ENCODE results near the gene PCDH1. TPM values are rescaled to one million over a fixed set of nuclear protein-coding genes. Genes with fewer than 3 reads are reported as not detected.

PCDH1 gene
- total and polyA plus RNA-seq, 2 of the 13 experiments (the other 11 are each of a cell fraction or from before 2014, with no cell fraction given): 0.11 to 0.83 TPM

GRCh38 chr5:141850786-141851185 lies 27.4 kb downstream of the PCDH1 start:
- ATAC-seq: no peak
- no peak overlapping the region for H3K9ac ChIP-seq (ENCODE audit: insufficient read depth, low read depth, low read length)
- WGBS (ENCODE audit: low lambda C conversion rate): 16% methylated on average over 4 of the region's 10 CpGs

DNA sequence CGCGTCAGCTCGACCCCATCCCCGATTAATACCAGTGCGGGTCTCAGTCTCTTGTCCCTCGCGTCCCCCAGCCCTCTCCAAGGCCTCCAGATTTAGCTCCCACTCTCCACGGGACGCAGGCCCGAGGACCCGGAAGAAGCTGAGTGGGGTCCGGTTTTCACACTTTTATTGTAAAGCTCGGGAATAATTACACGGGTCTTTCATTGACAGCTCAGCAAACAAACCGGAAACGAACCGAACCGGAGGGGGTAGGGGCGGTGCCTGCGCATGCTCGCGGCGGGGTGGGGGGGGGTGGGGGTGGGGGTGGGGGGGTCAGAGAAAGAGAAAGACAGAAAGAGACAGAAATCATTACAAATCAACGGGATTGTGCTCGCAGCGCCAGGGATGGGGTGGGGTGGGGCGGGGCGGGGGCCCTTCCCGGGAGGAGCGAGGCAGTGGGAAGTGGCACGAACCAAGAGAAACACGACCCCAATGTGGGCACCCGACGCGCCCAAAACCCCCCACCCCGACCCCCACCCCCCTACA lies 27.9 kb downstream of the PCDH1 start:
- 14% methylated on average over 23 of the region's 36 CpGs for WGBS (ENCODE audit: low lambda C conversion rate)
- peak overlapping the region; percentile 65 for H3K9ac ChIP-seq (ENCODE audit: insufficient read depth, low read depth, low read length)
- peak overlapping the region; percentile 65 to 83 (median 67) for H3K4me3 ChIP-seq (replicated peaks in 1 of 3; ENCODE audit: insufficient read depth in 1 of 3, low read depth in 2 of 3, low read length in 3 of 3)
- H3K9me3 ChIP-seq (ENCODE audit: low read length): no peaks in the 10 kb centered on the region
- no peak for ATAC-seq
- H3K27me3 ChIP-seq (ENCODE audit: control insufficient read depth in 1 of 2, insufficient read depth in 2 of 2, low read length in 2 of 2): peaks cover 1 to 10% of the 10 kb centered on the region in 2 experiments; a peak in 2 of 5 replicates
- ChIA-PET POLR2A (interaction anchor here (0.6 to 1.1 kb wide), 3 partner anchors 28 to 119 kb away, joined by 3 to 6 read pairs (median 5); partner anchors contain the start of genes DELE1, PCDH1 and RNF14), CTCF (ENCODE audit: low intra/inter-chr PET ratio, low total read pairs) (no interaction called here)
- no peak for DNase-seq (ENCODE audit: low spot score)
- no peaks in the 10 kb centered on the region for H4K20me1 ChIP-seq (ENCODE audit: insufficient read depth, low read length)
- H3K4me1 ChIP-seq (ENCODE audit: insufficient read depth, low read length): peaks cover 21% of the 10 kb centered on the region
- intact Hi-C loops (cut with micrococcal nuclease; ENCODE audit: unreplicated experiment) (no loop called here), in situ Hi-C loops (cut with HindIII; ENCODE audit: extremely low pct_ligation_motif_present, low pct_unique_long_range_greater_than_20kb) (no loop called here)
- H3K4me2 ChIP-seq (ENCODE audit: low read depth, low read length): peak overlapping the region; percentile 99
- peak overlapping the region; percentile 58 for H3K27ac ChIP-seq (ENCODE audit: extremely low read length, insufficient read depth, low read length)
- no TSS peak for BruUV-seq (replicated peaks)
- no peak overlapping the region for H2AFZ ChIP-seq (ENCODE audit: low read length)
- no peaks in the 10 kb centered on the region for H3K36me3 ChIP-seq (replicated peaks in 1 of 2; ENCODE audit: control insufficient read depth in 1 of 2, insufficient read depth in 2 of 2, low read length in 2 of 2)
- no peaks in the 10 kb centered on the region for H3K79me2 ChIP-seq (ENCODE audit: insufficient read depth, low read length)
- no peak for FAIRE-seq
- TF ChIP-seq TARDBP (CRISPR knock-in tag; IDR thresholded peaks at IDR 0.05) (peak; percentile 22; the same call in 1 of the 2 replicates), ZZZ3 (CRISPR knock-in tag; IDR thresholded peaks at IDR 0.05; ENCODE audit: borderline replicate concordance) (no peak), E2F5 (CRISPR knock-in tag; conservative IDR thresholded peaks at IDR 0.05) (no peak), KDM2A (CRISPR knock-in tag; IDR thresholded peaks at IDR 0.05; ENCODE audit: borderline replicate concordance, low read depth) (0 out of 2 replicates have a peak, but pooled peaks have one; percentile 5), GABPA (IDR thresholded peaks at IDR 0.05; ENCODE audit: low read depth, low read length) (peak; percentile 22; the same call in 1 of the 2 replicates), GABPA (CRISPR knock-in tag; IDR thresholded peaks at IDR 0.05; ENCODE audit: low read depth) (peak; percentile 47; the same call in 1 of the 2 replicates), ZNF703 (CRISPR knock-in tag; IDR thresholded peaks at IDR 0.05; ENCODE audit: borderline replicate concordance) (0 out of 2 replicates have a peak, but pooled peaks have one; percentile 12)
- TF ChIP-seq, protein P1, sequence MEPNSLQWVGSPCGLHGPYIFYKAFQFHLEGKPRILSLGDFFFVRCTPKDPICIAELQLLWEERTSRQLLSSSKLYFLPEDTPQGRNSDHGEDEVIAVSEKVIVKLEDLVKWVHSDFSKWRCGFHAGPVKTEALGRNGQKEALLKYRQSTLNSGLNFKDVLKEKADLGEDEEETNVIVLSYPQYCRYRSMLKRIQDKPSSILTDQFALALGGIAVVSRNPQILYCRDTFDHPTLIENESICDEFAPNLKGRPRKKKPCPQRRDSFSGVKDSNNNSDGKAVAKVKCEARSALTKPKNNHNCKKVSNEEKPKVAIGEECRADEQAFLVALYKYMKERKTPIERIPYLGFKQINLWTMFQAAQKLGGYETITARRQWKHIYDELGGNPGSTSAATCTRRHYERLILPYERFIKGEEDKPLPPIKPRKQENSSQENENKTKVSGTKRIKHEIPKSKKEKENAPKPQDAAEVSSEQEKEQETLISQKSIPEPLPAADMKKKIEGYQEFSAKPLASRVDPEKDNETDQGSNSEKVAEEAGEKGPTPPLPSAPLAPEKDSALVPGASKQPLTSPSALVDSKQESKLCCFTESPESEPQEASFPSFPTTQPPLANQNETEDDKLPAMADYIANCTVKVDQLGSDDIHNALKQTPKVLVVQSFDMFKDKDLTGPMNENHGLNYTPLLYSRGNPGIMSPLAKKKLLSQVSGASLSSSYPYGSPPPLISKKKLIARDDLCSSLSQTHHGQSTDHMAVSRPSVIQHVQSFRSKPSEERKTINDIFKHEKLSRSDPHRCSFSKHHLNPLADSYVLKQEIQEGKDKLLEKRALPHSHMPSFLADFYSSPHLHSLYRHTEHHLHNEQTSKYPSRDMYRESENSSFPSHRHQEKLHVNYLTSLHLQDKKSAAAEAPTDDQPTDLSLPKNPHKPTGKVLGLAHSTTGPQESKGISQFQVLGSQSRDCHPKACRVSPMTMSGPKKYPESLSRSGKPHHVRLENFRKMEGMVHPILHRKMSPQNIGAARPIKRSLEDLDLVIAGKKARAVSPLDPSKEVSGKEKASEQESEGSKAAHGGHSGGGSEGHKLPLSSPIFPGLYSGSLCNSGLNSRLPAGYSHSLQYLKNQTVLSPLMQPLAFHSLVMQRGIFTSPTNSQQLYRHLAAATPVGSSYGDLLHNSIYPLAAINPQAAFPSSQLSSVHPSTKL (CRISPR knock-in tag; IDR thresholded peaks at IDR 0.05): no peak

More at GRCh38 chr5:141850786-141851185, 27.4 kb downstream of the PCDH1 start:
- Histone ChIP-seq H2AFZ (ENCODE audit: low read length) (peak overlapping the region; percentile 15), H3K9me3 (ENCODE audit: low read length) (no peaks in the 10 kb centered on the region), H3K4me1 (ENCODE audit: insufficient read depth, low read length) (peaks cover 19% of the 10 kb centered on the region), H3K27ac (ENCODE audit: extremely low read length, insufficient read depth, low read length) (no peak overlapping the region), H3K4me3 (replicated peaks in 1 of 3; ENCODE audit: insufficient read depth in 1 of 3, low read depth in 2 of 3, low read length in 3 of 3) (peak overlapping the region in 1 of 3 experiments; percentile 16; a peak in 1 of 6 replicates), H4K20me1 (ENCODE audit: insufficient read depth, low read length) (no peaks in the 10 kb centered on the region), H3K27me3 (ENCODE audit: control insufficient read depth in 1 of 2, insufficient read depth in 2 of 2, low read length in 2 of 2) (peaks cover 1 to 13% of the 10 kb centered on the region in 2 experiments; a peak in 2 of 5 replicates), H3K36me3 (replicated peaks in 1 of 2; ENCODE audit: control insufficient read depth in 1 of 2, insufficient read depth in 2 of 2, low read length in 2 of 2) (no peaks in the 10 kb centered on the region), H3K4me2 (ENCODE audit: low read depth, low read length) (peak overlapping the region; percentile 51; the same call in 1 of the 2 replicates), H3K79me2 (ENCODE audit: insufficient read depth, low read length) (no peaks in the 10 kb centered on the region)
- FAIRE-seq: no peak
- in situ Hi-C loops (cut with HindIII; ENCODE audit: extremely low pct_ligation_motif_present, low pct_unique_long_range_greater_than_20kb) (no loop called here), intact Hi-C loops (cut with micrococcal nuclease; ENCODE audit: unreplicated experiment) (no loop called here)
- POLR2A ChIA-PET: interaction anchor here (1.1 kb wide), 1 partner anchor 73 kb away, joined by 6 read pairs; the partner anchor contains the start of gene DELE1
- TF ChIP-seq CENPT (CRISPR knock-in tag; IDR thresholded peaks at IDR 0.05; ENCODE audit: low read depth): no peak
- no peak for TF ChIP-seq ZSCAN21 (CRISPR knock-in tag; IDR thresholded peaks at IDR 0.05; ENCODE audit: borderline replicate concordance)
- TF ChIP-seq MYPOP (CRISPR knock-in tag; IDR thresholded peaks at IDR 0.05): no peak
- BruUV-seq (replicated peaks): no TSS peak
- no peak for DNase-seq (ENCODE audit: low spot score)
- CTCF ChIA-PET (ENCODE audit: low intra/inter-chr PET ratio, low total read pairs): no interaction called here
